GM23338 (cell line): ENCODE measurements around the gene GALNT1. TPM values are rescaled to one million over a fixed set of nuclear protein-coding genes. Genes with fewer than 3 reads are reported as not detected.
A peak's percentile ranks its signal among the peaks of the same experiment; 100 is the strongest.

Source experiments
- ATAC-seq: fragments of 200-7000 bp; cut with Tn5 transposase; 3 replicates; pipeline ENCODE4 v1.9.1; 2020
- DNase-seq: peaks from one replicate; pipeline ENCODE4 v3.0.0-alpha.2; 2015; ENCODE audit warnings: low spot score
- H2AFZ ChIP-seq: fragments of 200-600 bp; sonication (generic); 2 replicates; pipeline ENCODE4 v1.8.0; 2016; ENCODE audit warnings: antibody characterized with exemption, mild to moderate bottlenecking, moderate library complexity
- H3F3A ChIP-seq: fragments of 200-600 bp; sonication (generic); replicated peaks from 2 replicates; pipeline ENCODE4 v1.8.0; 2017; ENCODE audit warnings: antibody characterized with exemption, mixed run types, low read depth
- H3K27ac ChIP-seq: fragments of 200-600 bp; sonication (generic); 2 replicates; pipeline ENCODE4 v1.6.1; 2016; ENCODE audit warnings: low read depth
- H3K27me3 ChIP-seq: fragments of 200-600 bp; sonication (generic); 2 replicates; pipeline ENCODE4 v1.8.0; 2016; ENCODE audit warnings: mild to moderate bottlenecking, mixed run types, moderate library complexity; ENCODE audit not compliant: insufficient read depth
- H3K36me3 ChIP-seq: fragments of 200-600 bp; sonication (generic); 2 replicates; pipeline ENCODE4 v1.8.0; 2016; ENCODE audit warnings: mild to moderate bottlenecking; ENCODE audit not compliant: insufficient read depth
- H3K4me1 ChIP-seq: fragments of 200-600 bp; sonication (generic); 2 replicates; pipeline ENCODE4 v1.8.0; 2016; ENCODE audit warnings: mild to moderate bottlenecking, moderate library complexity; ENCODE audit not compliant: insufficient read depth
- H3K4me2 ChIP-seq: fragments of 200-600 bp; sonication (generic); 2 replicates; pipeline ENCODE4 v1.7.1; 2017; ENCODE audit warnings: mixed run types
- H3K4me3 ChIP-seq: fragments of 200-600 bp; sonication (generic); 2 replicates; pipeline ENCODE4 v1.6.1; 2016; ENCODE audit warnings: mixed run types
- H3K79me2 ChIP-seq: fragments of 200-600 bp; sonication (generic); replicated peaks from 2 replicates; pipeline ENCODE4 v1.8.0; 2017; ENCODE audit warnings: mild to moderate bottlenecking; ENCODE audit not compliant: insufficient read depth
- H3K9me2 ChIP-seq: fragments of 200-600 bp; sonication (generic); 2 replicates; pipeline ENCODE4 v1.8.0; 2017; ENCODE audit not compliant: insufficient read depth
- H4K20me1 ChIP-seq: fragments of 200-600 bp; sonication (generic); replicated peaks from 2 replicates; pipeline ENCODE4 v1.8.0; 2017; ENCODE audit warnings: mild to moderate bottlenecking; ENCODE audit not compliant: insufficient read depth
- H3K27ac Mint-ChIP-seq: 2 replicates; pipeline ENCODE4 v1.8.0; 2020; ENCODE audit warnings: inconsistent platforms, mild to moderate bottlenecking, moderate library complexity, mixed read lengths
- H3K27me3 Mint-ChIP-seq: 3 replicates; pipeline ENCODE4 v1.8.0; 2022; ENCODE audit warnings: low read depth, mild to moderate bottlenecking, moderate library complexity, mixed read lengths, inconsistent platforms; ENCODE audit not compliant: insufficient read depth, poor library complexity
- H3K36me3 Mint-ChIP-seq: 3 replicates; pipeline ENCODE4 v1.8.0; 2021; ENCODE audit warnings: low read depth, mild to moderate bottlenecking, inconsistent platforms, moderate library complexity, mixed read lengths
- H3K4me1 Mint-ChIP-seq: 3 replicates; pipeline ENCODE4 v1.8.0; 2020; ENCODE audit warnings: mild to moderate bottlenecking, inconsistent platforms, mixed read lengths
- H3K4me3 Mint-ChIP-seq: 3 replicates; pipeline ENCODE4 v1.8.0; 2021; ENCODE audit warnings: moderate library complexity, mild to moderate bottlenecking, inconsistent platforms, mixed read lengths
- H3K9me3 Mint-ChIP-seq: 3 replicates; pipeline ENCODE4 v1.8.0; 2020; ENCODE audit warnings: moderate library complexity, mild to moderate bottlenecking, inconsistent platforms, mixed read lengths
- CREB1 ChIP-seq: fragments of 250-450 bp; sonication (Bioruptor Pico); IDR thresholded peaks from 2 replicates; pipeline ENCODE4 v1.5.0; 2020; ENCODE audit warnings: low read depth, mild to moderate bottlenecking, moderate library complexity
- CTCF ChIP-seq, 2 experiments: fragments of 200-600 bp in 1 of 2; sonication (generic) in 1 of 2; conservative IDR thresholded peaks; 2 replicates each; pipeline versions ENCODE4 v1.5.1 to v1.6.1; 2016 to 2017; ENCODE audit warnings: antibody characterized with exemption in 2 of 2, low read depth in 2 of 2, mild to moderate bottlenecking in 2 of 2, moderate library complexity in 1 of 2
- ETS1 ChIP-seq: IDR thresholded peaks from 2 replicates; pipeline ENCODE4 v1.6.1; 2016; ENCODE audit warnings: antibody characterized with exemption
- EZH2 ChIP-seq: fragments of 200-600 bp; sonication (generic); IDR thresholded peaks from one replicate; pipeline ENCODE4 v1.8.0; 2017; ENCODE audit warnings: antibody characterized with exemption, mild to moderate bottlenecking, low read depth; ENCODE audit not compliant: unreplicated experiment
- EZH2phosphoT487 ChIP-seq: fragments of 200-600 bp; sonication (generic); IDR thresholded peaks from one replicate; pipeline ENCODE4 v1.8.1; 2018; ENCODE audit warnings: antibody characterized with exemption; ENCODE audit not compliant: unreplicated experiment
- JUNB ChIP-seq: IDR thresholded peaks from one replicate; pipeline ENCODE4 v1.6.1; 2016; ENCODE audit warnings: antibody characterized with exemption; ENCODE audit not compliant: unreplicated experiment
- NANOG ChIP-seq: IDR thresholded peaks from 2 replicates; pipeline ENCODE4 v1.6.1; 2016; ENCODE audit warnings: antibody characterized with exemption, borderline replicate concordance
- POLR2AphosphoS5 ChIP-seq: IDR thresholded peaks from 2 replicates; pipeline ENCODE4 v1.6.1; 2016; ENCODE audit warnings: antibody characterized with exemption, low read depth
- REST ChIP-seq: IDR thresholded peaks from one replicate; pipeline ENCODE4 v1.6.1; 2018; ENCODE audit warnings: antibody characterized with exemption; ENCODE audit not compliant: unreplicated experiment
- STAT1 ChIP-seq: IDR thresholded peaks from one replicate; pipeline ENCODE4 v1.6.1; 2016; ENCODE audit warnings: antibody characterized with exemption; ENCODE audit not compliant: unreplicated experiment
- ZNF114 ChIP-seq: fragments of 250-450 bp; sonication (Bioruptor Pico); IDR thresholded peaks from 2 replicates; pipeline ENCODE4 v1.5.0; 2020; ENCODE audit warnings: mild to moderate bottlenecking, moderate library complexity
- ZNF331 ChIP-seq: fragments of 250-450 bp; sonication (Bioruptor Pico); IDR thresholded peaks from 2 replicates; pipeline ENCODE4 v1.5.0; 2020; ENCODE audit warnings: low read depth, mild to moderate bottlenecking, moderate library complexity
- ZNF462 ChIP-seq: fragments of 250-450 bp; sonication (Bioruptor Pico); IDR thresholded peaks from 2 replicates; pipeline ENCODE4 v1.5.0; 2020; ENCODE audit warnings: mild to moderate bottlenecking, moderate library complexity
- polyA plus RNA-seq: library from polyadenylated mRNA; unstranded; fragments of >200 nt; fragmentation: Nextera tagmentation; extraction: Ambion mirVana; gene quantifications from 2 replicates; pipeline ENCODE4 v1.2.1, GENCODE V29; 2016
- total RNA-seq: library from RNA; depleted of rRNA; stranded (reverse); fragments of >200 nt; shearing (Covaris generic); gene quantifications from 2 replicates; pipeline ENCODE4 v1.2.3, GENCODE V29; 2014

Gene GALNT1
- total and polyA plus RNA-seq, 2 experiments from 2014 or later: 37.4 to 60.8 TPM

DNA sequence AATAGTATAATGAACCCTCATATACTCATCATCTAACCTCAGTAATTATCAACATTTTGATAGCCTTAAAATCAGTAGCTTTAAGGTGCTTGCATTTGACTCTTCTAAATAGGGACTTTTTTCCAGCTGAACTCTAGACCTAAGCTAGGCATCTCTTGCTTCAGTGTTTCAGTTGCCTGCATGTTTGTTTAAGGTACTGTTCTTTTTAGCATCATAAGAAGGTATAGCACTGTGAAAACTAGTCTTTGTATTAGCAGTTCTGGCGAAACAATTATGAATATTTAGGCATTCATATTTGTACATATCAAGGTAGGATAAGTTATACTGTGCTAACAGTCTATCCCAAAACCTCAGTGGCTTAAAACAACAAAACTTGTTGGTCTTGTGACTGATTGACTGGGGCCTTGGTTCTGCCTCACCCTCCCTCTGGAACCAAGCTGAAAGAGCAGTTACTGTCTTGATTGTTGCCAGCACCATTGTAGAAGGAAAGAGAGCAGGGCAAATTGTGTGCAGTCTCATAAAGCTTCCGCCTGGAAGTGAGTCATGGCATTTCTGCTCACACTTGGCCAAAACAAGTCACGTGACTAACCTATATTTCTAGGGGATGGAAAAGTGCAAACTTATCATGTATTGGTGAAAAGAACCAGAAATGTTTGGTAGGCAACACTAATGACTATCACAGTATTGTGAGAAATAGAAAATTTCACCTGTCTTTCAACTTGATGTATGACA, 24.3 kb downstream of the GALNT1 start:
- ATAC-seq (no peak), DNase-seq (no peak)
- H3F3A ChIP-seq: no peaks in the 10 kb centered on the region
- H2AFZ ChIP-seq: no peak overlapping the region
- H3K4me1 ChIP-seq: peaks cover 10% of the 10 kb centered on the region
- Mint-ChIP-seq H3K4me3 (no peak overlapping the region), H3K36me3 (peaks cover 31% of the 10 kb centered on the region; the same call in 2 of the 3 replicates), H3K27me3 (peaks cover 4% of the 10 kb centered on the region), H3K4me1 (peaks cover 41% of the 10 kb centered on the region), H3K9me3 (peaks cover 17% of the 10 kb centered on the region), H3K27ac (no peak overlapping the region)
- H3K27me3 ChIP-seq: no peaks in the 10 kb centered on the region
- no peak for TF ChIP-seq ETS1
- no peak for TF ChIP-seq CREB1
- TF ChIP-seq CTCF (conservative IDR thresholded peaks at IDR 0.05; ENCODE audit: low read depth in 2 of 2): no peak
- TF ChIP-seq ZNF331 (CRISPR knock-in tag): no peak
- no peak for TF ChIP-seq NANOG
- TF ChIP-seq REST: no peak
- no peak for TF ChIP-seq JUNB
- TF ChIP-seq STAT1: no peak
- no peak for TF ChIP-seq POLR2AphosphoS5
- TF ChIP-seq ZNF462: no peak
- no peak for TF ChIP-seq EZH2
- TF ChIP-seq ZNF114 (CRISPR knock-in tag): no peak
- no peak for TF ChIP-seq EZH2phosphoT487
- no peaks in the 10 kb centered on the region; the same call in 1 of the 2 replicates for H3K9me2 ChIP-seq
- H3K4me3 ChIP-seq: no peak overlapping the region
- H3K36me3 ChIP-seq: peaks cover 5% of the 10 kb centered on the region; the same call in 1 of the 2 replicates
- 0 out of 2 replicates have a peak, but pooled peaks cover 3% of the 10 kb centered on the region for H4K20me1 ChIP-seq
- H3K4me2 ChIP-seq: 0 out of 2 replicates have a peak overlapping the region, but pooled peaks have one; percentile 8
- H3K27ac ChIP-seq: no peak overlapping the region
- H3K79me2 ChIP-seq: peaks cover 99% of the 10 kb centered on the region
